MCF 10A (cell line): ENCODE measurements around the gene ARHGEF25. TPM values are rescaled to one million over a fixed set of nuclear protein-coding genes. Genes with fewer than 3 reads are reported as not detected.
"Not testable (repeated sequence)": the region's sequence is repeated elsewhere in the genome, so short reads cannot be mapped to it uniquely, and the experiment has no call there.

Source experiments
- BruUV-seq: library from RNA; stranded (reverse); fragments of 400-500 nt; replicated peaks from 2 replicates; lab custom pipeline; 2021; lab: Mats Ljungman, UMichigan
- CTCF ChIA-PET: fragments of 300-600 bp; sonication (Branson Sonifier 250); formaldehyde crosslinking; extraction: SDS; loops from one replicate; lab custom pipeline; 2021; ENCODE audit warnings: antibody characterized with exemption, inconsistent platforms; lab: Yijun Ruan, JAX
- POLR2A ChIA-PET: fragments of 300-600, 350-650 bp; sonication (Branson Sonifier 250); formaldehyde crosslinking; extraction: SDS; loops from one replicate; lab custom pipeline; 2020; ENCODE audit warnings: antibody characterized with exemption, inconsistent platforms; lab: Yijun Ruan, JAX
- DNase-seq: peaks from one replicate; pipeline ENCODE4 v3.0.0-alpha.2; 2018; ENCODE audit not compliant: unreplicated experiment
- H3K27ac Mint-ChIP-seq: one replicate; pipeline ENCODE4 v1.8.0; 2022; ENCODE audit warnings: mild to moderate bottlenecking, low read depth, mixed read lengths; ENCODE audit not compliant: unreplicated experiment
- H3K27me3 Mint-ChIP-seq: one replicate; pipeline ENCODE4 v1.8.0; 2022; ENCODE audit warnings: mixed read lengths; ENCODE audit not compliant: insufficient read depth, unreplicated experiment
- H3K36me3 Mint-ChIP-seq: one replicate; pipeline ENCODE4 v1.8.0; 2022; ENCODE audit warnings: mild to moderate bottlenecking, moderate library complexity, mixed read lengths; ENCODE audit not compliant: insufficient read depth, unreplicated experiment
- H3K4me1 Mint-ChIP-seq: one replicate; pipeline ENCODE4 v1.8.0; 2022; ENCODE audit warnings: mixed read lengths; ENCODE audit not compliant: insufficient read depth, unreplicated experiment
- H3K4me3 Mint-ChIP-seq: one replicate; pipeline ENCODE4 v1.8.0; 2022; ENCODE audit warnings: mild to moderate bottlenecking, moderate library complexity, mixed read lengths; ENCODE audit not compliant: unreplicated experiment
- H3K9me3 Mint-ChIP-seq: one replicate; pipeline ENCODE4 v1.8.0; 2022; ENCODE audit warnings: mixed read lengths; ENCODE audit not compliant: unreplicated experiment
- intact Hi-C: fragments of 100-400 bp; cut with micrococcal nuclease; formaldehyde crosslinking; loops from 2 replicates; pipeline ENCODE4 v1.14.1; 2022
- total RNA-seq: library from RNA; stranded (reverse); gene quantifications from 2 replicates; pipeline ENCODE4 v1.2.3, GENCODE V29; 2022
- TF ChIP-seq, protein P1 (sequence below): fragments of 200-600 bp; IDR thresholded peaks from one replicate; pipeline ENCODE4 v1.8.0; 2022; ENCODE audit warnings: antibody characterized with exemption, mild to moderate bottlenecking; ENCODE audit not compliant: unreplicated experiment

Gene ARHGEF25
- total RNA-seq, 1 experiment from 2014 or later = 0.37 TPM

- Mint-ChIP-seq H3K36me3 (no peaks in the 10 kb centered on the region), H3K4me3 (no peak overlapping the region), H3K9me3 (no peaks in the 10 kb centered on the region), H3K4me1 (no peaks in the 10 kb centered on the region), H3K27me3 (peaks cover 31% of the 10 kb centered on the region), H3K27ac (no peak overlapping the region)
- BruUV-seq = no TSS peak
- POLR2A ChIA-PET = interaction anchor here (0.7 to 1.4 kb wide), 2 partner anchors 17 to 956 kb away, joined by 3 to 4 read pairs; no protein-coding TSS in a partner anchor
- CTCF ChIA-PET = interaction anchor here (0.5 to 4.4 kb wide), 4 partner anchors 7 to 1478 kb away, joined by 3 to 19 read pairs (median 10); partner anchors contain the start of gene B4GALNT1
- no peak for DNase-seq
- intact Hi-C loops = no loop called here
- TF ChIP-seq, protein P1, sequence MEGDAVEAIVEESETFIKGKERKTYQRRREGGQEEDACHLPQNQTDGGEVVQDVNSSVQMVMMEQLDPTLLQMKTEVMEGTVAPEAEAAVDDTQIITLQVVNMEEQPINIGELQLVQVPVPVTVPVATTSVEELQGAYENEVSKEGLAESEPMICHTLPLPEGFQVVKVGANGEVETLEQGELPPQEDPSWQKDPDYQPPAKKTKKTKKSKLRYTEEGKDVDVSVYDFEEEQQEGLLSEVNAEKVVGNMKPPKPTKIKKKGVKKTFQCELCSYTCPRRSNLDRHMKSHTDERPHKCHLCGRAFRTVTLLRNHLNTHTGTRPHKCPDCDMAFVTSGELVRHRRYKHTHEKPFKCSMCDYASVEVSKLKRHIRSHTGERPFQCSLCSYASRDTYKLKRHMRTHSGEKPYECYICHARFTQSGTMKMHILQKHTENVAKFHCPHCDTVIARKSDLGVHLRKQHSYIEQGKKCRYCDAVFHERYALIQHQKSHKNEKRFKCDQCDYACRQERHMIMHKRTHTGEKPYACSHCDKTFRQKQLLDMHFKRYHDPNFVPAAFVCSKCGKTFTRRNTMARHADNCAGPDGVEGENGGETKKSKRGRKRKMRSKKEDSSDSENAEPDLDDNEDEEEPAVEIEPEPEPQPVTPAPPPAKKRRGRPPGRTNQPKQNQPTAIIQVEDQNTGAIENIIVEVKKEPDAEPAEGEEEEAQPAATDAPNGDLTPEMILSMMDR = no peak
Measured at GRCh38 chr12:57640175-57641042, 29.2 kb downstream of the ARHGEF25 start.

DNA sequence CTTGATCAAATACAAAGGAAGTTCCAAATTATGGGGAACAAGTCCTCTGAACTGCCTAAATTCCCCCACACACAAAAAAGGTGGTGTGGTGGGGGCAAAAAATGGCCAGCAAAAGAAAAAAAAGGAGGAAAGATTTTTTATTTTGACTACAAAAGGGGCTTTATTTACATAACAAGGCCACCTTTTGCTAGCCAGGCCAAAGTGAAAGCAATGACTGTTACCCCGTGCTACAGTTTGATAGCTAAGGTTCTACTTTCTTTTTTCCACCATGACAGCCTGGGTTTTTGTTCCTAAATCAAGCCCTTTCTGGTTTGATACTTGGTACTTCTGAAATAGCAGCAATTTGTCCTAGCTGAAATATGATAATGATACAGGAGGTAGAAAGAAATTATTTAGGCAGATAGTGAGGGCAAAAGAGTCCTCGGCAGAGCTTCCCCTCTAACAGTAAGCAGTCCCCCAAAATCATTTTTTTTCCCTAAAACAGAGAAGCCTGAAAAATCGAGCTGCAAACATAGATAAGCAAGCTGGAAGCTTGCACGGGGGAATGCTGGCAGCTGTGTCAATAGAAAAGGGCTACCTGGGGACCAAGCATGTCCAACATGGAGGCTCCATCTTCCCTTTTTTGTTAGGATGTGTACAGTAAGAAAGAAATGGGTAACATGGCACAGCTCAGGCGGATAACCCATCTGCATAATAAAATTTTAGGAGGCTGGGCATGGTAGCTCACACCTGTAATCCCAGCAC, 30.6 kb downstream of the ARHGEF25 start:
- DNase-seq = no peak

GRCh38 chr12:57645990-57646658, 34.9 kb downstream of the ARHGEF25 start:
- POLR2A ChIA-PET = interaction anchor here (1.1 to 1.2 kb wide), 2 partner anchors 12 to 15 kb away, joined by 3 read pairs; no protein-coding TSS in a partner anchor
- H3K4me1 Mint-ChIP-seq, H3K4me3 Mint-ChIP-seq, H3K9me3 Mint-ChIP-seq, BruUV-seq, H3K27ac Mint-ChIP-seq, H3K36me3 Mint-ChIP-seq, intact Hi-C loops: not testable (repeated sequence)
- DNase-seq = peak; percentile 52
- CTCF ChIA-PET = interaction anchor here (1.3 kb wide), 2 partner anchors 13 to 15 kb away, joined by 4 to 6 read pairs; partner anchors contain the start of gene B4GALNT1
- H3K27me3 Mint-ChIP-seq = peaks cover 12% of the 10 kb centered on the region

More for the DNA sequence above, 30.6 kb downstream of the ARHGEF25 start:
- BruUV-seq = no TSS peak
- H3K4me1 Mint-ChIP-seq = no peaks in the 10 kb centered on the region
- ChIA-PET CTCF (interaction anchor here (0.6 to 4.4 kb wide), 8 partner anchors 8 to 647 kb away, joined by 3 to 19 read pairs (median 4); partner anchors contain the start of gene B4GALNT1), POLR2A (interaction anchor here (1.1 kb wide), 1 partner anchor 11 kb away, joined by 4 read pairs; no protein-coding TSS in a partner anchor)
- TF ChIP-seq, protein P1 = no peak
- no peaks in the 10 kb centered on the region for H3K9me3 Mint-ChIP-seq
- H3K27ac Mint-ChIP-seq = no peak overlapping the region
- no peak overlapping the region for H3K4me3 Mint-ChIP-seq
- intact Hi-C loops = no loop called here
- no peaks in the 10 kb centered on the region for H3K36me3 Mint-ChIP-seq
- H3K27me3 Mint-ChIP-seq = peaks cover 31% of the 10 kb centered on the region

DNA sequence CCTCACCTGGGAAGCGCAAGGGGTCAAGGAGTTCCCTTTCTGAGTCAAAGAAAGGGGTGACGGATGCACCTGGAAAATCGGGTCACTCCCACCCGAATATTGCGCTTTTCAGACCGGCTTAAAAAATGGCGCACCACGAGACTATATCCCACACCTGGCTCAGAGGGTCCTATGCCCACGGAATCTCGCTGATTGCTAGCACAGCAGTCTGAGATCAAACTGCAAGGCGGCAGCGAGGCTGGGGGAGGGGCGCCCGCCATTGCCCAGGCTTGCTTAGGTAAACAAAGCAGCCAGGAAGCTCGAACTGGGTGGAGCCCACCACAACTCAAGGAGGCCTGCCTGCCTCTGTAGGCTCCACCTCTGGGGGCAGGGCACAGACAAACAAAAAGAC, 35.4 kb downstream of the ARHGEF25 start:
- H3K9me3 Mint-ChIP-seq, POLR2A ChIA-PET, H3K36me3 Mint-ChIP-seq, BruUV-seq, H3K4me1 Mint-ChIP-seq, H3K27me3 Mint-ChIP-seq, intact Hi-C loops, DNase-seq, H3K27ac Mint-ChIP-seq, H3K4me3 Mint-ChIP-seq: not testable (repeated sequence)
- CTCF ChIA-PET = interaction anchor here (1.3 kb wide), 2 partner anchors 13 to 14 kb away, joined by 4 to 6 read pairs; partner anchors contain the start of gene B4GALNT1
